ENCODE measurements around the gene PERCC1.

PERCC1 gene

DNA sequence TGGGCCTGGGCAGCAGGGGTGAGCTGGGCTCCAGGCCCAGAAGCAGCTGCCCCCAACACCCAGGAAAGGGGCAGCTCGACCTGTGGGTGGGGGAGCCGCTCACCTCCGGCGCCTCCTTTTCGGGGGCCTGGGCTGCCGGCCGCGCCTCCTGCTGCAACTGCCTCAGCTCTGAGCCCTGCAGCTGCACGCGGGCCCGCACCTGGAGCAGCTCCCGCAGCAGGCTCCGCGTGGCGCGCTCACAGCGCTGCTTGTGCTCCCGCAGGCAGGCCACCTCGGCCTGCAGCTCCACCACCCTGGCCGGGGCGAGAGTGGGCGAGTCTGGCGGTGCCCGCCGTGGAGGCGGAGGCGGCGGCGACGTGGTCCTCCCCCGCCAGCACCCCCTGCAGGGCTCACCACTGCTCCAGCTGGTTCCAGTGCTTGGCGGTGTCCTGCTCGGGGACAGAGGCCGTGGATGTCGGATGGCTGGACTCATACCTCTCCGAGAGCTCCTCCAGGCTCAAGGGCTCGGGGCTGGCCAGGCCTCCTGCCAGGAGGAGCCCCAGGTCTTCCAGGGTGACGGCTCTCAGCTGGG lies 12.6 kb downstream of the PERCC1 start:
- Histone ChIP-seq H3K4me2 (ENCODE audit: low read length) (no peak overlapping the region), H3K27me3 (ENCODE audit: control insufficient read depth, low read length) (no peaks in the 10 kb centered on the region), H3K79me2 (ENCODE audit: control insufficient read depth, low read length) (no peaks in the 10 kb centered on the region), H4K20me1 (ENCODE audit: control insufficient read depth, insufficient read depth, low read depth, low read length) (no peaks in the 10 kb centered on the region), H3K4me3 (ENCODE audit: low read length) (no peak overlapping the region), H3K9me3 (ENCODE audit: control insufficient read depth, insufficient read depth, low read length) (no peaks in the 10 kb centered on the region), H3F3A (ENCODE audit: control insufficient read depth, insufficient read depth) (no peaks in the 10 kb centered on the region), H3K9me2 (replicated peaks; ENCODE audit: control insufficient read depth, low read length) (no peaks in the 10 kb centered on the region), H3K4me1 (ENCODE audit: control insufficient read depth, low read length) (no peaks in the 10 kb centered on the region), H3K27ac (ENCODE audit: low read depth, low read length) (no peak overlapping the region), H3K36me3 (ENCODE audit: control insufficient read depth, low read length) (peaks cover 8% of the 10 kb centered on the region; the same call in 1 of the 2 replicates)
- TF ChIP-seq, protein P1, sequence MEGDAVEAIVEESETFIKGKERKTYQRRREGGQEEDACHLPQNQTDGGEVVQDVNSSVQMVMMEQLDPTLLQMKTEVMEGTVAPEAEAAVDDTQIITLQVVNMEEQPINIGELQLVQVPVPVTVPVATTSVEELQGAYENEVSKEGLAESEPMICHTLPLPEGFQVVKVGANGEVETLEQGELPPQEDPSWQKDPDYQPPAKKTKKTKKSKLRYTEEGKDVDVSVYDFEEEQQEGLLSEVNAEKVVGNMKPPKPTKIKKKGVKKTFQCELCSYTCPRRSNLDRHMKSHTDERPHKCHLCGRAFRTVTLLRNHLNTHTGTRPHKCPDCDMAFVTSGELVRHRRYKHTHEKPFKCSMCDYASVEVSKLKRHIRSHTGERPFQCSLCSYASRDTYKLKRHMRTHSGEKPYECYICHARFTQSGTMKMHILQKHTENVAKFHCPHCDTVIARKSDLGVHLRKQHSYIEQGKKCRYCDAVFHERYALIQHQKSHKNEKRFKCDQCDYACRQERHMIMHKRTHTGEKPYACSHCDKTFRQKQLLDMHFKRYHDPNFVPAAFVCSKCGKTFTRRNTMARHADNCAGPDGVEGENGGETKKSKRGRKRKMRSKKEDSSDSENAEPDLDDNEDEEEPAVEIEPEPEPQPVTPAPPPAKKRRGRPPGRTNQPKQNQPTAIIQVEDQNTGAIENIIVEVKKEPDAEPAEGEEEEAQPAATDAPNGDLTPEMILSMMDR (IDR thresholded peaks at IDR 0.05; ENCODE audit: low read depth, low read length, poor library complexity, severe bottlenecking) = no peak
- TF ChIP-seq EZH2phosphoT487 (IDR thresholded peaks at IDR 0.05; ENCODE audit: borderline replicate concordance, low read length) = no peak

DNA sequence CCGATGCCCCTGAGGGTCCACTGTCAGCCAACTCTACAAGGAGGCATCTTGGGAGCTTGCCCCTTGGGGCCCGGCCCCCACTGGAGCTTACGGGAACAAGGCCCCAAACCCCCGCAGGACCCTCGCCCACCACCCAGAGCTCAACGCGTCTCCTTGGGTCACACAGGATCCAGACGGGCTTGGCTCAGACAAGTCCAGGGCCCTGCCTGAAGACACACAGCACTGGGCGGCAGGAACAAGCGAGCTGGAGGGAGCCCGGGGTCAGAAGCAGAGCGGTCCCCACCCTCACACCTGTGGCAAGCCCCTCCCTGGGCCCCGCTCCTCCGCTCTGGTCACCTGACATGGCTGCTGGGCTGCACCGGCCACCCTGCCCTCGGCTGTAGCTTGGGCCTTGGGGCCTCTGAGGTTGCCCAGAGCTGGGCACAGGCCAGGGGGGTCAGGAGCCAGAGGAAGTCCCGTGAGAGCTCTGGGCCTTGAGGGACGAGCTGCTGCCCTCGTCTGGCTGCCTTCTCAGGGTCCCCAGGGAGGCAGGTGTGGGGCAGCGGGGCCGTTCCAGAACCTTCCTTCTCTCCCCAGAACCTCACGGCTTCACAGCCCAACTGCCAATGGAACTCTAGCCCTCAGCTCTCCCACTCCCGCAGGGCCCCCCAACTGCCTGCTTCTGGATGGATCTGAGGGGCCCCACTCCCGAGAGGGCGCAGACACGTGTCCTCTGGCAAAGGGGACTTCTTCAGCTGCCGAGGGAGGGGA lies 13.3 kb downstream of the PERCC1 start, which contains the start of gene CCDC154:
Gene CCDC154, minus strand, starts transcription at position 577 of the 750 bp plus-strand sequence. Its CDS starts 234 bp downstream, at position 343.
- H3K36me3 ChIP-seq (ENCODE audit: control insufficient read depth, low read length) = peaks cover 8% of the 10 kb centered on the region; the same call in 1 of the 2 replicates
- H3K9me2 ChIP-seq (replicated peaks; ENCODE audit: control insufficient read depth, low read length) = no peaks in the 10 kb centered on the region
- no peaks in the 10 kb centered on the region for H3K79me2 ChIP-seq (ENCODE audit: control insufficient read depth, low read length)
- no peaks in the 10 kb centered on the region for H3K4me1 ChIP-seq (ENCODE audit: control insufficient read depth, low read length)
- H3K4me3 ChIP-seq (ENCODE audit: low read length) = no peak within 1 kb of the TSS
- no peaks in the 10 kb centered on the region for H3K27me3 ChIP-seq (ENCODE audit: control insufficient read depth, low read length)
- H3F3A ChIP-seq (ENCODE audit: control insufficient read depth, insufficient read depth) = no peaks in the 10 kb centered on the region
- no peak within 1 kb of the TSS for H3K27ac ChIP-seq (ENCODE audit: low read depth, low read length)
- no peaks in the 10 kb centered on the region for H4K20me1 ChIP-seq (ENCODE audit: control insufficient read depth, insufficient read depth, low read depth, low read length)
- H3K9me3 ChIP-seq (ENCODE audit: control insufficient read depth, insufficient read depth, low read length) = no peaks in the 10 kb centered on the region
- TF ChIP-seq, protein P1 (IDR thresholded peaks at IDR 0.05; ENCODE audit: low read depth, low read length, poor library complexity, severe bottlenecking) = no peak
- TF ChIP-seq EZH2phosphoT487 (IDR thresholded peaks at IDR 0.05; ENCODE audit: borderline replicate concordance, low read length) = no peak
- H3K4me2 ChIP-seq (ENCODE audit: low read length) = no peak within 1 kb of the TSS

DNA sequence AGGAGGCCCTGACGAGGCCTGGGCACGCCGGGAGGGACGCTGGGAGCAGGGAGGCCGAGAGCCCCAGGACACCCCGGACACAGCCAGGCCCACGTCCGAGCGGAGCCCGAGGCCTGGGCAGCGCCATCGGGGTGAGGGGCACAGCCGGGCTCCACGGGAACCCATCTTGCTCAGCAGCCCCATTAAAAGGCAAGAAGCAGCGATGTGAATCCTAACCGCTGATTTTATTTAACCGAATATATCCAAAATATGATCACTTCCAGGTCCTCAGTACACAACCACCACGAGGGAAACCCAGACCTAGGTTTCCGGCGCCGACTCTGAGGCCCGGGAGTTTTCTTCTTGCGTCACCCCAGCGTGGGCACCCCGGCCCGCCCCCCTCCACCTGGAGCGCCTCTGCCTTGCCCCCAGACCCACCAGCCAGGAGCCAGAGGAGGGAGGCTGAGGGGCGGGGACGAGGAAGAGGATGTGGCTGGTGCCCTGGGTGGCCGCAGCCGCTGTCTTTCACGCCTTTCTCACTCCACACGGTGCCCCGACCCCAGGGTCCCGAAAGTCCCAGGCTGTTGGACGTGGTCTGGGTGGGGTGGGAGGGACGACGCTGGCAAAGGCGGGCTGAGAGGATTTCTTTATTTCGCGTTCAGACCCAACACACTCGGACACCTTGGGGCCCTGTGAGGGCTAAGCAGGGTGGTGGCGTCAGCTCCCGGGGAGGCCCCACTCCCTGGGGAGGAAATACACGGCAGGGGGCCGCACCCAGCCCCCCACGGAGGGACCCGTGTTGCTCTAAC lies 14.0 kb downstream of the PERCC1 start:
- Histone ChIP-seq H3K4me3 (ENCODE audit: low read length) (no peak overlapping the region), H3K36me3 (ENCODE audit: control insufficient read depth, low read length) (peaks cover 8% of the 10 kb centered on the region; the same call in 1 of the 2 replicates), H3K27me3 (ENCODE audit: control insufficient read depth, low read length) (no peaks in the 10 kb centered on the region), H3K27ac (ENCODE audit: low read depth, low read length) (no peak overlapping the region), H3K9me2 (replicated peaks; ENCODE audit: control insufficient read depth, low read length) (no peaks in the 10 kb centered on the region), H3F3A (ENCODE audit: control insufficient read depth, insufficient read depth) (no peaks in the 10 kb centered on the region), H3K4me2 (ENCODE audit: low read length) (no peak overlapping the region), H4K20me1 (ENCODE audit: control insufficient read depth, insufficient read depth, low read depth, low read length) (no peaks in the 10 kb centered on the region), H3K9me3 (ENCODE audit: control insufficient read depth, insufficient read depth, low read length) (no peaks in the 10 kb centered on the region), H3K4me1 (ENCODE audit: control insufficient read depth, low read length) (no peaks in the 10 kb centered on the region), H3K79me2 (ENCODE audit: control insufficient read depth, low read length) (no peaks in the 10 kb centered on the region)
- TF ChIP-seq, protein P1 (IDR thresholded peaks at IDR 0.05; ENCODE audit: low read depth, low read length, poor library complexity, severe bottlenecking) = no peak
- no peak for TF ChIP-seq EZH2phosphoT487 (IDR thresholded peaks at IDR 0.05; ENCODE audit: borderline replicate concordance, low read length)
